Neural cell (in vitro differentiated cells): ENCODE measurements around the gene VKORC1.

Experiments
- CTCF ChIP-seq: fragments of 450-650 bp; IDR thresholded peaks from 2 replicates; pipeline ENCODE4 v1.5.1; 2014; ENCODE audit warnings: antibody characterized with exemption, mild to moderate bottlenecking, moderate library complexity; ENCODE audit not compliant: poor library complexity, severe bottlenecking
- EP300 ChIP-seq: fragments of 450-650 bp; conservative IDR thresholded peaks from 2 replicates; pipeline ENCODE4 v1.6.1; 2014; ENCODE audit warnings: antibody characterized with exemption, mild to moderate bottlenecking, moderate library complexity; ENCODE audit not compliant: poor library complexity, severe bottlenecking
- EZH2 ChIP-seq: fragments of 200-600, 300-800 bp; shearing (Covaris generic), sonication (generic); IDR thresholded peaks from 2 replicates; pipeline ENCODE4 v1.6.1; 2014; ENCODE audit warnings: antibody characterized with exemption, low read length, borderline replicate concordance, mild to moderate bottlenecking; ENCODE audit not compliant: insufficient read depth, poor library complexity, severe bottlenecking
- POLR2AphosphoS5 ChIP-seq: IDR thresholded peaks from 2 replicates; pipeline ENCODE4 v1.6.1; 2012
- TAF1 ChIP-seq: IDR thresholded peaks from 2 replicates; pipeline ENCODE4 v1.6.1; 2012; ENCODE audit warnings: low read depth

GRCh38 chr16:31105677-31106213 is 11.1 kb upstream of the VKORC1 start:
- TF ChIP-seq CTCF (peak; percentile 44), EZH2 (no peak), POLR2AphosphoS5 (no peak), TAF1 (no peak), EP300 (no peak)
